ENCODE measurements around the gene CPAMD8. TPM values are rescaled to one million over a fixed set of nuclear protein-coding genes. Genes with fewer than 3 reads are reported as not detected.

CPAMD8 gene
- 1.3 TPM for total RNA-seq

GRCh38 chr19:17026706-17027534 is at the start of gene CPAMD8:
TSS of gene CPAMD8 (minus strand) at chr19:17026810. CDS start at chr19:17026642, 168 bp downstream.
- no peak for ATAC-seq

GRCh38 chr19:17075864-17076542 is 49.4 kb upstream of the CPAMD8 start:
- ATAC-seq (no peak), DNase-seq (ENCODE audit: low spot score) (no peak)

More at GRCh38 chr19:17026706-17027534, at the start of gene CPAMD8:
- no peak for DNase-seq (ENCODE audit: low spot score)

DNA sequence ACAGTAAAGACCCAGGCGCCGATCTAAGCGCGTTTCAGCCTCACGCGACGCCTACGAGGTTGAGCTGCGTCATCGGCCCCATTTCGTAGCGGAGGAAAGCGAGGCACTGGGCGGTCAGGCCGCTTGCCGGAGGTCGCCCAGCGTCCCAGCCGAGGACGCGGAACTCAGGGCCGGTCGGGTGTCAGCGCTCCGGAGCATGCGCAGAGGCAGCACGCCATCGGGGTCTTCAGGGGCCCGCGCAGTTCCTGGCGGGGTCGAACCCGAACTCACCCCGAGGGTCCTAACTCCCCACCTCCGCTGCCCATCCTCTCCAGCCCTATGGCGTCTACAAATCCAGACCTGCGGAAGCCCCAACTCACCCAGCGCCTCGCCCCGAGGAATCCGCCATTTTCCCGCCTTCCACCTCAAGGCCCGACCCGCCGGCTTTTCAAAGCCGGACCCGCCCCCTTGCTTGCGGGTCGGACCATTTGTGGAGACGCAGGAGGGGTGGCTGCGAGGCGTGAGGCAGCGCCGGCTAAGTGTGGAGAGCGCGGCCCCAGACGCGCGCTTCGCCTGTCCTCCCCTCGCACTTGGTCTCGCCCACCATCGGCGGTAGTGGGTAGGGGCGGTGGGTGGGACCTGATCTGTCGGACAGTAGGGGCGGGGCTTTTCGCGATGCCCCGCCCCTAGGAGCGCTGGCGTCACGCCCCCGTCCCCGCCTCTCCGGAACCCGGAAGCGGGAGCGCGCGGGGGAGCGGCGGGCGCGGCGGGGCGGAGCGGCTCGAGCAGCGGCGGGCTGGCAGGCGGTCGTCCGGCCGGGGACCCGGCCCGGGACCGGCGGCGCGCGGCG is 48.6 kb upstream of the CPAMD8 start, which contains the start of the genes HAUS8 and MYO9B:
HAUS8 (minus strand) TSS at position 418 of the 829 bp plus-strand sequence; CDS start at position 388, 30 bp downstream.
MYO9B (plus strand) TSS at position 743 of the 829 bp plus-strand sequence. CDS start 25,941 bp downstream, outside the sequence.
- DNase-seq (ENCODE audit: low spot score), result peak; percentile 100
- peak; percentile 93 for ATAC-seq

- DNase-seq (ENCODE audit: low spot score) (no peak), ATAC-seq (no peak)
Observed at GRCh38 chr19:17074634-17075034, 48.0 kb upstream of the CPAMD8 start.

GRCh38 chr19:17073869-17074633 is 47.4 kb upstream of the CPAMD8 start:
- no peak for ATAC-seq
- no peak for DNase-seq (ENCODE audit: low spot score)

DNA sequence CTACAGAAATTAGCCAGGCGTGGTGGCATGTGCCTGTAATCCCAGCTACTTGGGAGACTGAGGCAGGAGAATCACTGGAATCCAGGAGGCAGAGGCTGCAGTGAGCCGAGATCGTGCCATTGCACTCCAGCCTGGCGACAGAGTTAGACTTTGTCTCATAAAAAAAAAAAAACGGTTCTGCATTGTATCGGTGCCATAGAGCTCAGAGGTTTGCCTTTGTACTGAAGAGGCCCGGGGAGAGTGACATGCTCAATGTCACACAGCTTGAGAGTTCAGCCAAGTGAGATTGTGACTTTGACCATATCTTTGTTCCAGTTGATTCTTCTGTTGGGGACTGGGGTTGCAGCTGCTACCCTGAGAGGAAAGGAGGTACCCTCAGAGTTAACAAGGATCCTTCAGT is 44.3 kb upstream of the CPAMD8 start:
- no peak for DNase-seq (ENCODE audit: low spot score)

DNA sequence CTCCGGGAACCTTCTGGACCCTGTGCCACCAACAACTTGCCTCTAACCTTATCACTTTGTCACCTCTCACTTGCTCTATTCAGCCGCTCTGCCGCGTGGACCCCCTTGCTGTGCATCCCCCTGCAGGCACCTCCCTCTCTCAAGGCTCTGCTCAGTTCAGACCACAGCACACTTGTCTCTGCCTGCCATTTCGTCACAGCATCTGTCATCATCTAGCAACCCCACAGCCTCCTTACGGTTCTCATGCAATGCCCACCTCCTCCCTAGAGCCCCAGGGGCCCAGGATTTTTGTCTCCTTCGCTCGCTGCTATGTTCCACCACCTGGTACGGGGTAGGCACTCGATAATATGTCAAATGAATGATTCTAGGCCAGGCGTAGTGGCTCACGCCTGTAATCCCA is 43.8 kb upstream of the CPAMD8 start:
- DNase-seq (ENCODE audit: low spot score) (no peak), ATAC-seq (no peak)

More for the DNA sequence above, 44.3 kb upstream of the CPAMD8 start:
- ATAC-seq, result peak; percentile 30

DNA sequence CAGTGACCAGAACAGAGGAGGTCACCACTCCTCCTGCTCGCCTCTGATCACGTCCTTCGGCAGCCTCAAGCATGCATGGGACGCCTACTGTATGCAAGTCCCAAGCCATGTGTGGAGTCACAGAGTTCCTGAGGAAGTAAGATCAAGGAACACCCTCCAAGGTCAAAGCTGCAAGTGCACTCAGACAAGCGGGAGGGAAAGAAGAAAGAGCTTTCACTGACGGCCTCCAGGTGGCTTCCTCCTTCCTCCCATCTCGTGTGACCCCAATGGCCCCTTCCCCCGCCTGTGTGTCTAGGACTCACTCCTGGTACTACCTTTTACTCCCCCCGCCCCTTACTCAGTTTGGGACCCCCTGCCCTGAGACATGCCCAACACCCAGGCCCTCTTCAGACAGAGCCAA is 42.6 kb upstream of the CPAMD8 start:
- no peak for ATAC-seq
- no peak for DNase-seq (ENCODE audit: low spot score)

DNA sequence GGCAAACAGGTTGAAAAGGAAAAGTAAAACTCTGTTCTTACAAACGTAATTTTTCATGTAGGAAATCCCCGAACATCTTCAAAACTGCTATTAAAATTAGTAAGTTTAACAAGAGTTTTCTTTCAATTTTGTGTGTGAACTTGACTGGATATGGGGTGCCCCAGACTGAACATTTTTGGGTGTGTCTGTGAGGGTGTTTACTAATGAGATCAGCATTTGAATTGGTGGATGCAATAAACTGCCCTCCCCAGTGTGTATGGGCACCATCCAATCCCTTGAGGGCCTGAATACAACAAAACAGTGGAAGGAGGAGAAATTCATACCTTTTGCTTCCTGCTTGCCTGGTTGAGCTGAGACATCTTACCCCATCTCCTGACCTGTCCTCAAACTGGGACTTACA is 36.8 kb upstream of the CPAMD8 start:
- ATAC-seq, result no peak

GRCh38 chr19:17061691-17062090 is 35.1 kb upstream of the CPAMD8 start:
- ATAC-seq (no peak), DNase-seq (ENCODE audit: low spot score) (no peak)

More for the DNA sequence above, 36.8 kb upstream of the CPAMD8 start:
- DNase-seq (ENCODE audit: low spot score), result no peak

DNA sequence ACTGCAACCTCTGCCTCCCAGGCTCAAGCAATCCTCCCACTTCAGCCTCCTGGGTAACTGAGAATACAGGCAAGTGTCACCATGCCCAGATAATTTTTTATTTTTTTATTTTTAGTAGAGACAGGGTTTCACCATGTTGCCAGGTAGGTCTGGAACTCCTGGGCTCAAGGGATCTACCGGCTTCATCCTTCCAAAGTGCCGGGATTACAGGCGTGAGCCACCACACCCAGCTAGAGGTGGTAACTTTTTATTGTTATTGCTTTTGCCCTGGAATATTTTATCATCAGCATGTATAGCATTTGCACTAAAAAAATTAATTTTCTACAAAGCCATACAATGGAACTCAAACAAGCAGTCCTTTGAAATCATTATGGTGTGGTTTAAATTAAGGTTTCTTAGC is 34.6 kb upstream of the CPAMD8 start:
- no peak for ATAC-seq

DNA sequence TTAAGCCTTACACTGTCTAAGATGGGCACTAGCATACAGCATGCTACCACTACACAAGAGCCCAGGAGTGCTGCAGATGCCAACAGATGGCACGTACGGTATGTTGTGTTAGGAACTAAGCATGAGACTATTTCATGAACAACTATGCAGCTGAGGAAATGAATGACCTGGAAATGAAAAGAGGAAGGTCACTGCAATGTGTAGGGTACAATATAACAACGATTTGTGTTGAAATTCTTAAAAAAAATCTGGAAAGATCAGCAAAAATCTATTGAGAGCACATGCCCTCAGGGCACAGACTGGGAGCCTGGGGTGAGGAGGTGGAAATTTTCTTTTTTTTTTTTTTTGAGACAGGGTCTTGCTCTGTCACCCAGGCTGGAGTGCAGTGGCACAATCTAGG is 34.2 kb upstream of the CPAMD8 start:
- DNase-seq (ENCODE audit: low spot score), result no peak
- ATAC-seq, result no peak

More for the DNA sequence above, 34.6 kb upstream of the CPAMD8 start:
- DNase-seq (ENCODE audit: low spot score), result no peak

GRCh38 chr19:17058236-17058635 is 31.6 kb upstream of the CPAMD8 start:
- DNase-seq (ENCODE audit: low spot score) (no peak), ATAC-seq (no peak)

GRCh38 chr19:17055636-17056035 is 29.0 kb upstream of the CPAMD8 start:
- no peak for ATAC-seq
- DNase-seq (ENCODE audit: low spot score), result no peak

DNA sequence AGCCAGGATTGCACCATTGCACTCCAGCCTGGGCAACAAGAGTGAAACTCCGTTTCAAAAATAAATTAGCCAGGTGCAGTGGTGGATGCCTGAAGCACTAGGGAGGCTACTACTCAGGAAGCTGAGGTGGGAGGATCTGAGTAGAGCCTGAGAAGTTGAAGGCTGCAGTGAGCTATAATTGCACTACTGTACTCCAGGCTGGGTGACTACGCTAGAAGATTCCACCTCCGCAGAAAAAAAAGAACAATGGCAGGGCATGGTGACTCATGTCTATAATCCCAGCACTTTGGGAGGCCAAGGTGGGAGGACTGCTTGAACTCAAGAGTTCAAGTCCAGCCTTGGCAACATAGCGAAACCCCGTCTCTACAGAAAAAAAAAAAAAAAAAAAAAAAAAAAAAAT is 28.1 kb upstream of the CPAMD8 start:
- ATAC-seq, result no peak
- DNase-seq (ENCODE audit: low spot score), result no peak

DNA sequence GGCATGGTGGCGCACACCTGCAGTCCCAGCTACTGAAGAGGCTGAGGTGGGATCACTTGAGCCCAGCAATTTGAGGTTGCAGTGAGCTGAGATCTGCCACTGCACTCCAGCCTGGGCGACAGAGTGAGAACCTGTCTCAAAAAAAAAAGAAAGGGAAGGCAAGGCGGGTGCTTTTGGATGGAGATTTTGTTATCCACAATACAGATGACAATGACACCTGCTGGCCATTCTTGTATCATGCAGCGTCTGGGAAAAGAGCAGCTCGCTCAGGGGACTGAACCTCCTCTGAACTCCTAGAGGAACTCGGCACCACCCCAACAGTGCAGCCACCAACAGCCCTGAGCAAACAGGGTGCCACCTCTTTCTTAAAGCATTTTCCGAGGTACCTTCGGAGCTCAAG is 25.8 kb upstream of the CPAMD8 start:
- ATAC-seq (peak; percentile 76), DNase-seq (ENCODE audit: low spot score) (no peak)

- DNase-seq (ENCODE audit: low spot score) (no peak), ATAC-seq (no peak)
Observed at GRCh38 chr19:17049711-17050280, 23.2 kb upstream of the CPAMD8 start.

GRCh38 chr19:17048885-17049453 is 22.4 kb upstream of the CPAMD8 start:
- ATAC-seq (no peak), DNase-seq (ENCODE audit: low spot score) (no peak)

DNA sequence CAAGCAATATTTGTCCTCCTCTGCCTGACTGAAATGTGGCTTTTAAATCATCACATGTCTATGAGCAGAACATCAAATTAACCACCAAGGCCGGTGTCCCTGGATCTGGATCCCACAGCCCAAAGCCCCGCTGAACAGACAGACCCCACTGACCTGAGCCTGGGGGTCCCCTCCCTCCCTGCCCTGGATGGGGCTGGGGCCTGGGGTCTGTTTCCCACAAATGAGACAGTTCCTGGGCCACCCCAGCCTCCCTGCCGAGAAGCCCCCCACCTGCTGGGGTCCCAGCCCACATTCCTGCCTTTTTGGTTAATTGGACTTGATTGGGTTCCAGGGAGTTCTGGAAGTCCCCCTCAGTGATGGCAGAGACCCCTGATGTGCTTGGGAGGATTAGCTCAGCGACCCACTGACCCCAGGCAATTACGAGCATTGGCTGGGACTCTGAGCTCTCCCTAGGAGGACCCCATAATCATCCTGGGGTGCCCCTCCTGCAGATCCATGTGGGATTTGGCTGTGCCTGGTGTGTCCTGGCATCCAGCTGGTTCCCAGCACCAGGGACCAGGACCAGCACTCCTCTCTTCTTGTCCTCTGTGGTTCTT is 19.4 kb upstream of the CPAMD8 start:
- no peak for ATAC-seq
- no peak for DNase-seq (ENCODE audit: low spot score)
